Activated gamma-delta T cell (primary cell): ENCODE results near the gene SYNE4.
"Not testable (repeated sequence)": the region's sequence is repeated elsewhere in the genome, so short reads cannot be mapped to it uniquely, and the experiment has no call there.

Experiments
- DNase-seq: peaks from one replicate; lab custom pipeline; 2025; lab: John Stamatoyannopoulos, UW
- total RNA-seq, 2 donors: gene quantifications; one replicate each; lab custom pipeline; 2026; lab: John Stamatoyannopoulos, UW

The SYNE4 gene, protein sequence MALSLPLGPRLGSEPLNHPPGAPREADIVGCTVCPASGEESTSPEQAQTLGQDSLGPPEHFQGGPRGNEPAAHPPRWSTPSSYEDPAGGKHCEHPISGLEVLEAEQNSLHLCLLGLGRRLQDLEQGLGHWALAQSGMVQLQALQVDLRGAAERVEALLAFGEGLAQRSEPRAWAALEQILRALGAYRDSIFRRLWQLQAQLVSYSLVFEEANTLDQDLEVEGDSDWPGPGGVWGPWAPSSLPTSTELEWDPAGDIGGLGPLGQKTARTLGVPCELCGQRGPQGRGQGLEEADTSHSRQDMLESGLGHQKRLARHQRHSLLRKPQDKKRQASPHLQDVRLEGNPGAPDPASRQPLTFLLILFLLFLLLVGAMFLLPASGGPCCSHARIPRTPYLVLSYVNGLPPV
- total RNA-seq: 2.3 to 3.1 reads per million in 2 donors

- no peak for DNase-seq
These were observed at the start of gene SYNE4 for GRCh38 chr19:36008336-36008978. TSS of gene SYNE4 (minus strand) at chr19:36008813. CDS start at chr19:36008681, 132 bp downstream.

GRCh38 chr19:36054733-36055686 lies 46.4 kb upstream of the SYNE4 start, which contains the start of gene WDR62:
TSS of gene WDR62 (plus strand) at chr19:36054897. CDS start at chr19:36054972, 75 bp downstream.
- DNase-seq: peak; percentile 88

DNA sequence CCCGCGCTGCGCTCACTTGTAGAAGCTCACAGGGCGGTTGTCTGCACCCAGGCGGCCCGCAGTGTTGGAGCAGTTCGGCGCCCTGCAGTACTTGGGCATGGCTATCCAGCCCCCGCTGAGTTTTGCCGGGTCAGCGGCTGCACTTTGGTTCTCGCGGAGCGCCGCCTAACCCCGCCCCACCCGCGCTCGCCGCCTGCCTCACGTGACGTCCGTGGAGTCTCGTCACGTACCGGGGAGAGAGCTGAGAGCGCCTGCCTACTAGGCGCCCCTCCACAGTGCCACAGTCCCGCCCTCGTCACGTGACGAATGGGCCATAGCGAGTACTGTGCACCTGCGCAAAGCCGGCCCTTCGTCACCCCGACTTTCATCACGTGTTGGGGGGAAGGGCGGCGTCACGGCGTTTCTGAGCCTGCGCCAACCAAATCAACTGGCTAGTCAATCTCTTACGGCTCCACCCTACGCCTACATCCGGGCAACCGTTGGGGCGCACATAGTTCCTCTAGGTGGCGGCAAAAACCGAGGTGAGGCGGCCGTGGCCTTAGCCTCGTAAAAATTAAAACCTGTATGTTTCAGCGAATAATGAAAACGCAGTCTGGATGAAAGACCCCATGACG lies 45.6 kb upstream of the SYNE4 start, which contains the start of gene THAP8:
TSS of gene THAP8 (minus strand) at position 167 of the 614 bp plus-strand sequence. CDS start at position 99, 68 bp downstream.
- DNase-seq: peak; percentile 97

DNA sequence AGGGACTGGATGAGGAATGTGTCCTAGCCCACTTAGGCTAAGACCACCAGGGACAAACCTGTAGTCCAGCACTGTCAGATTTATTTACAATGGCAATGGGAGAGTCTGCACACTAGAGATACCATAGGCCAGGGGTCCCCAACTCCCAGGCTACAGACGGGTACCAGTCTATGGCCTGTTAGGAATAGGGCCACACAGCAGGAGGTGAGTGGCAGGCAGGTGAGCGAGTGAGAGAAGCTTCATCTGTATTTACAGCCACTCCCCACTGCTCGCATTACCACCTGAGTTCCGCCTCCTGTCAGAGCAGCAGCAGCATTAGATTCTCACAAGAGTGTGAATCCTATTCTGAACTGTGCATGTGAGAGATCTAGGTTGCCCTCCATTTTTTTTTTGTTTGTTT lies 43.0 kb upstream of the SYNE4 start:
- no peak for DNase-seq

- DNase-seq: no peak
These were observed 42.6 kb upstream of the SYNE4 start for GRCh38 chr19:36051236-36051635.

DNA sequence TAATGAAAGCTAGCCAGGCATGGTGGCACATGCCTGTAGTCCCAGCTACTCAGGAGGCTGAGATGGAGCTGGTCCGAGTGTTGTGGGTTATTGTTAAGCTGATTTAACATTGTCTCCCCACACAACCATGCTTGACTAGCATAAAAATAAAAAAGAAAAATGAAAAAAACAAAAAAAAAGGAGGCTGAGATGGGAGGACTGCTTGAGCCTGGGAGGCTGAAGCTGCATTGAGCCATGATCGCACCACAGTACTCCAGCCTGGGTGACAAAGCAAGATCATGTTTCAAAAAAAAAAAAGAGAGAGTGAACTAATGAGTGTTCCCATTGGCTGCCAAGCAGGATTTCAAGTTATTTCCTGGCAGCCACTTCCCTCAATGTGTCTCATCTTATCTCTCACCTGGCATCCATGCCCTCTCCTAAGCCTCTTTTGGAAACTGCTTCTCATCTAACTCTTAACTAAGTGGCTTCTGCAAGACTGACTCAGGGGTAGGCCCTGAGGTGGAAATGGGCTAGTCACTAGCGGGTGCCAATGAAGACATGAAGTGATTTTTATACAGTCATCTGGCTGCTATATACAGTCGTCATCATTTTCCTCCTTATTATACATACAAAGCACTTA lies 40.6 kb upstream of the SYNE4 start:
- DNase-seq: no peak

- no peak for DNase-seq
These were observed 39.2 kb upstream of the SYNE4 start for GRCh38 chr19:36047835-36048234.

GRCh38 chr19:36046443-36047050 lies 37.9 kb upstream of the SYNE4 start:
- no peak for DNase-seq

DNA sequence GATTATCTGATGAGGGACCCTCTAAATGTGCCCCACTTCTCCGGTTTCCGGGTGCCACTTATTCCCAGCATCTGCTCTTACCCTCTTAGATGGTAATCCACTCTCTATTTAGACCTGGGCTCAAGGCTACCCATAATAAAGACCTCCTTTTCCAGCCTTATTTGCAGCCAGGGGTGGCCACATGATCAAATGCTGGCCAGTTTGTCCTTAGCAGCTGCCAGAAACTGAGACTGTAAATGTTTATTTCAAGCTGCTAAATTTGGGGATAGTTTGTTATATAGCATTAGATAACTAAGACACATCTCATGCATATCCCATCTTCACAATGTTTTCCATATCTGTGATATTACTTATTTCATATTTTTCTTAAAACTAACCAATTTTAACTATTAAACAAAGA lies 35.3 kb upstream of the SYNE4 start:
- DNase-seq: no peak

DNA sequence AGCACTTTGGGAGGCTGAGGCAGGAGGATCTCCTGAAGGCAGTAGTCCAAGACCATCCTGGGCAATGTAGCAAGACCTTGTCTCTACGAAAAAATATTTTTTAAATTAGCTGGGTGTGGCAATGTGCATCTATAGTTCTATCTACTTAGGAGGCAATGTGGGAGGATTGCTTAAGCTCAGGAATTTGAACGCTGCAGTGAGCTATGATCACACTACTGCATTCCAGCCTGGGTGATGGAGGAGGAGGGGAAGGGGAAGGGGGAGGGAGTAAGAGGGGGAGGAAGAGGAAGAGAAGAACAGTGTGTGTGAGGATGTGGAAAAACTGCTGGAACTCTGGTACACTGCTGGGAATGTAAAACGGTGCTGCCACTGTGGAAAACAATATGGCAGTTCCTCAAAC lies 33.2 kb upstream of the SYNE4 start:
- no peak for DNase-seq

GRCh38 chr19:36041092-36041491 lies 32.5 kb upstream of the SYNE4 start:
- not testable (repeated sequence) for DNase-seq

GRCh38 chr19:36040495-36040894 lies 31.9 kb upstream of the SYNE4 start:
- DNase-seq: no peak

DNA sequence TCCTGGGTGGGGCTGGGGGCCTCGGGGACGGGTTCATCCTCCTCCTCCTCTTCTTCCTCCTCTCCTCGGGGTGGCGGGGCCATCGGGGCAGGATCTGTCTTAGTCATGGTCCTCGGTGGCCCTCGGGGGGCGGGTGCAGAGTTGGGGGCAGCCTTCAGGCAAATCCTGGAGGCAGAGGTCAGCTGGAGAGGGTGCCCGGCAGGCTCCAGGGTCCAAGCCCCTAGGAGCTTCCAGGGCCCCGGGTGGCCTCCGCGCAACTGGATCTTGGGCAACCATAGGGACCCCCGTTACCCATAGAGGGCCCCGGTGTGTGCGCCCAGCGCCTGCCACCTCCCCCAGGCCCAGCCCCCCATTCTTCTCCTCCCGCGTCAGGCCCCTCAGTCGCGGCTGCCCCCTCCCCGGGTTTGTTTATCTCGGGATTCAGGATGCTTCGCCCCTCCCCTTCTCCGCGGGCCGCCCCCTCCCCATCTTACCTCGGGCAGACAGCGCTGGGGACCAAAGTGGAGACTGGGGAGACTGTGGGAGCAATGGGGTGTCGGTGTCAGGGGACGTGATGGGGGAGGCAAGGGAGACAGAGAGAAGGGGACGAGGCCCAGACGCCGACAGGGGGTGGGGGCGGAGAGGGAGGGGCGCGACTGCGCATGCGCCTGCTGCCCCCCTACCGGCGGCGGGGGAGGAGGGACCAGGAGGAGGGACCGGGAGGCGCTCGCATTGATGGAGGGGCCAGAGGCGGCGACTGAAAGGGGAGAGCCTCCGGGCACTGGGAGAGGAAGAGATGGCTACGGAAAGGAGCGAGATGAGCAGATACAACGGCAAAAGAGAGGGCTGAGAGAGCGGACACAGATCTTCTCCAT lies 23.9 kb upstream of the SYNE4 start, which contains the start of gene CLIP3:
TSS of gene CLIP3 (minus strand) at position 623 of the 854 bp plus-strand sequence. CDS start at position 107, 516 bp downstream.
- no peak for DNase-seq

DNA sequence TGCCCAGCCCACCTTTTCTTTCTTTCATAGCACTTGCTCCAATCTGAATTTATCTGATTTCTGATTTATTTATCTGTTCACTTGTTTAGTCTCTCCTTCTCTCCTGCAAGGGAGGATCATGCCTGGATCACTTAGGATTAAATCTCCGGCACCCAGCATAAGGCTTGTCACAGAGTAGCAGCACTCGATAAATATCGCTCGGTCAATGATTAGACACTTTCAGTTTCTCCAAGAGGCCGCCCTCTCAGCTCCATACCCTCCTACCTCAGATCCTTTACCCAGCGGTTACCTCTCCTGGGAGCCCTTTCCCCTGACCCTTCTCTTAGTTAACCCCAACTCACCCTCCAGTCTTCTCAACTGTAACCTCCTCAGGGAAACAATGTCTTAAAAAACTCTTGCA lies 22.7 kb upstream of the SYNE4 start:
- DNase-seq: no peak

- DNase-seq: no peak
These were observed 21.9 kb upstream of the SYNE4 start for GRCh38 chr19:36030264-36031148.

GRCh38 chr19:36028313-36029041 lies 19.9 kb upstream of the SYNE4 start:
- no peak for DNase-seq

- DNase-seq: no peak
These were observed 19.1 kb upstream of the SYNE4 start for GRCh38 chr19:36027696-36028095.
